Keratinocyte (primary cell): ENCODE data around the gene TFF1.

ENCODE experiments used
- CTCF ChIP-seq, 3 experiments: IDR thresholded peaks in 1 of 3; conservative IDR thresholded peaks in 1 of 3; optimal IDR thresholded peaks in 1 of 3; 2 replicates in 2 of 3; 3 replicates in 1 of 3; pipeline versions ENCODE3 to v1.5.1; 2011; ENCODE audit warnings: low read length in 3 of 3, mild to moderate bottlenecking in 3 of 3, moderate library complexity in 2 of 3, control low read depth in 1 of 3, inconsistent platforms in 1 of 3; ENCODE audit not compliant: insufficient read depth in 2 of 3; ENCODE audit errors: extremely low read depth in 1 of 3
- EZH2 ChIP-seq: IDR thresholded peaks from one replicate; pipeline ENCODE4 v1.6.1; 2012; ENCODE audit warnings: inconsistent platforms, mild to moderate bottlenecking, low read length, moderate library complexity

GRCh38 chr21:42377211-42377950 lies 11.0 kb upstream of the TFF1 start:
- TF ChIP-seq EZH2, result no peak
- no peak for TF ChIP-seq CTCF (optimal IDR thresholded peaks at IDR 0.05 in 1 of 3, IDR thresholded peaks at IDR 0.05 in 1 of 3, conservative IDR thresholded peaks at IDR 0.05 in 1 of 3; ENCODE audit: extremely low read depth in 1 of 3, insufficient read depth in 2 of 3, low read length in 3 of 3)
